ENCODE measurements around the gene PRR20G.
"Not testable (repeated sequence)": the region's sequence is repeated elsewhere in the genome, so short reads cannot be mapped to it uniquely, and the experiment has no call there.

PRR20G gene

GRCh38 chr3:127296959-127297358 lies 9.1 kb upstream of the PRR20G start:
- DNase-seq, result no peak

GRCh38 chr3:127296166-127296565 lies 8.3 kb upstream of the PRR20G start:
- no peak for DNase-seq

GRCh38 chr3:127293650-127294049 lies 5.8 kb upstream of the PRR20G start:
- not testable (repeated sequence) for DNase-seq

- DNase-seq, result no peak
Measured at GRCh38 chr3:127291611-127292010, 3.8 kb upstream of the PRR20G start.

- DNase-seq, result no peak
Measured at GRCh38 chr3:127291114-127291513, 3.3 kb upstream of the PRR20G start.

GRCh38 chr3:127289706-127290575 lies 2.1 kb upstream of the PRR20G start:
- no peak for DNase-seq

- DNase-seq, result no peak
Measured at GRCh38 chr3:127288921-127289705, 1.3 kb upstream of the PRR20G start.

GRCh38 chr3:127288343-127288742 lies 497 bp upstream of the PRR20G start:
- no peak for DNase-seq

- peak; percentile 54 to 82 for DNase-seq
Measured at GRCh38 chr3:127286571-127287140, 1.2 kb downstream of the PRR20G start.

GRCh38 chr3:127284258-127284657 lies 3.6 kb downstream of the PRR20G start:
- no peak for DNase-seq

GRCh38 chr3:127277561-127277960 lies 10.3 kb downstream of the PRR20G start:
- DNase-seq, result peak; percentile 64 to 73

- no peak for DNase-seq
Measured at GRCh38 chr3:127276995-127277394, 10.9 kb downstream of the PRR20G start.

- no peak for DNase-seq
Measured at GRCh38 chr3:127276396-127276795, 11.4 kb downstream of the PRR20G start.

- no peak for DNase-seq
Measured at GRCh38 chr3:127275287-127275781, 12.5 kb downstream of the PRR20G start.

- DNase-seq, result peak; percentile 36 to 38
Measured at GRCh38 chr3:127274200-127274760, 13.6 kb downstream of the PRR20G start.

- DNase-seq, result no peak
Measured at GRCh38 chr3:127273206-127273605, 14.6 kb downstream of the PRR20G start.

GRCh38 chr3:127266186-127266585 lies 21.7 kb downstream of the PRR20G start:
- no peak for DNase-seq

- no peak for DNase-seq
Measured at GRCh38 chr3:127265581-127265981, 22.3 kb downstream of the PRR20G start.

GRCh38 chr3:127264794-127265514 lies 22.9 kb downstream of the PRR20G start:
- no peak for DNase-seq

- no peak for DNase-seq
Measured at GRCh38 chr3:127264292-127264691, 23.6 kb downstream of the PRR20G start.

- DNase-seq, result no peak
Measured at GRCh38 chr3:127263586-127264231, 24.1 kb downstream of the PRR20G start.

- no peak for DNase-seq
Measured at GRCh38 chr3:127263037-127263436, 24.8 kb downstream of the PRR20G start.
